ENCODE measurements around the gene ADSS1.
A peak's percentile ranks its signal among the peaks of the same experiment; 100 is the strongest.

The ADSS1 gene

DNA sequence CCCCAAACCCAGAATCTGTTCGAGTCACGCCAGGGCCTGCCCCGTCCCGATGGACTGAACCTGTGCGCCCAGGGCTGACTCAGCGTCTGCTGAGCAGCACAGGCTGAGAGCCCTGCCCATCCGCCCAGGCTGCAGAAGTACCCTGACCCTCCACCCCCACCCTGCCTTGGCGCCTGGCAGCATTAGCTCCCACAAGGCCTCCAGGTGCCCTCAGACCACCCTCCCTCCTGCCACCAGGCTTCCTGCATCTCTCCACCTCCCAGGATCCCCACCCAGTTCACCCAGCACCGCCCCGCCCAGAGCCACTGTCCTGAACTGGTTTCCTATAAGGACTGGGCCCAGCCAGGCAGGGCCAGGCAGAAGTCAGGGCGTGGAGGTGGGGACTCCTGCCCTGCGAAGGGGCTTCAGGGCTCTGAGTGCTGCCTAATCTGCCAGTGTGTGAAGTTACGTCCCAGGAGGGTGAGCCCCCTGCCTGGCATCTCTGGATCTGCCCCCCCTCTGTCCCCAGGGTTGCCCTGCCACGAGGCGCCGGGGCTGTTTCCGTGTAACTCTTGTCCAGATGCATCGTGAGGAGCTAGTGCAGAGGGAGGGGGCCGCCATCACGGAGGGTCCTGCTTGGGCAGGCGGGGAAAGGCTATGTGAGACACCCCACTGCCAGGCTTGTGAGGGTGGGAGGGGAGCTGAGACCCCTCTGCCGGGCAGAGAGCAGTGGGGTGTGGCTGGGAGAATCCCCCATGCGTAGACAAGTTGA is 9.1 kb downstream of the ADSS1 start:
- no peak for DNase-seq (ENCODE audit: low read depth)
- TF ChIP-seq, protein P1, sequence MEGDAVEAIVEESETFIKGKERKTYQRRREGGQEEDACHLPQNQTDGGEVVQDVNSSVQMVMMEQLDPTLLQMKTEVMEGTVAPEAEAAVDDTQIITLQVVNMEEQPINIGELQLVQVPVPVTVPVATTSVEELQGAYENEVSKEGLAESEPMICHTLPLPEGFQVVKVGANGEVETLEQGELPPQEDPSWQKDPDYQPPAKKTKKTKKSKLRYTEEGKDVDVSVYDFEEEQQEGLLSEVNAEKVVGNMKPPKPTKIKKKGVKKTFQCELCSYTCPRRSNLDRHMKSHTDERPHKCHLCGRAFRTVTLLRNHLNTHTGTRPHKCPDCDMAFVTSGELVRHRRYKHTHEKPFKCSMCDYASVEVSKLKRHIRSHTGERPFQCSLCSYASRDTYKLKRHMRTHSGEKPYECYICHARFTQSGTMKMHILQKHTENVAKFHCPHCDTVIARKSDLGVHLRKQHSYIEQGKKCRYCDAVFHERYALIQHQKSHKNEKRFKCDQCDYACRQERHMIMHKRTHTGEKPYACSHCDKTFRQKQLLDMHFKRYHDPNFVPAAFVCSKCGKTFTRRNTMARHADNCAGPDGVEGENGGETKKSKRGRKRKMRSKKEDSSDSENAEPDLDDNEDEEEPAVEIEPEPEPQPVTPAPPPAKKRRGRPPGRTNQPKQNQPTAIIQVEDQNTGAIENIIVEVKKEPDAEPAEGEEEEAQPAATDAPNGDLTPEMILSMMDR (conservative IDR thresholded peaks at IDR 0.05; ENCODE audit: low read depth, low read length): no peak
- H3K4me3 ChIP-seq (ENCODE audit: low read depth, low read length): no peak overlapping the region

DNA sequence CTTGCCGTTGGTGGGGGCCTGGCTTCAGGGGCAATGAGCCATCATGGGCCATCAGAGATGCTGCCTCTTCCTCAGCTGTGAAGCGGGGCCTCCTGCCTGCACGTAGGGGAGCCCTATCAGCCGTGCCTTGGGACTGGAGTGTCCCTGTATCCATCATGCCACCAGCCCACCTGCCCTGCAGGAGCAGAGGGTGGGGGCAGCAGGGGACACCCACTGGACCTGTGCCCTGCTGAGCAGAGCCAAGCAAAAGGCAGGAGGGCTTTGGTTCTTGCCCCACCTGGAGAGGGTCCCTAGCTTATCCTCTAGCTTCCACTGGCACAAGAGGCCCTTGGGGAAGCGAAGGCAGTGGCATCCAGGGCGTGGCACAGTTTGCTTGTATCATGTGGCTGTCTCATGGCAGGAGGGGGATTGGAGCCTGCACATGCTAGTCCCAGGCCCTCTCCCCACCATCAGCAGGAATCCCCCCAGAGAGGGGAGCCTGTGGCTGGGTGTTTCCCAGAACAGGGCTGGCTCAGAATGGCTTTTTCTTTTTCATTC is 10.1 kb downstream of the ADSS1 start:
- TF ChIP-seq, protein P1 (conservative IDR thresholded peaks at IDR 0.05; ENCODE audit: low read depth, low read length): no peak
- no peak overlapping the region for H3K4me3 ChIP-seq (ENCODE audit: low read depth, low read length)
- DNase-seq (ENCODE audit: low read depth): no peak

DNA sequence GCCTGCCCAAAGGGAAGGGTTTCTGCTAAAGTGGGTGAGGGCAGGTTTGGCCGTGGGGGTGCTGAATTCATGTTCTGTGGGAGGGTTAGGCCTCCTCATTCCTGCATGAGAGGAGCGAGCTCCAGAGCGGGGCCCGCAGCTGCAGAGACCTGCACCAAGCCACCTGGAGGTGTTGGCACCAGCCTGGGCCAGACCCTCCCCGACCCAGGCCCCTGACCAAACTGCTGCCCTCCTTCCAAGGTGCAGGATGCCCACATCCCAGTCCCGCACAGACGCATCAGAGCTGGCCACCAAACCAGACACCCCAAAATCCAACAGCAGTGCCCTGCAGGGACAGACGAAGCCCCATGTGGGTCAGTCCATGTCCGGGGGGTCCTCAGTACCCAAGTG is 10.6 kb downstream of the ADSS1 start:
- no peak for DNase-seq (ENCODE audit: low read depth)
- H3K4me3 ChIP-seq (ENCODE audit: low read depth, low read length): no peak overlapping the region
- TF ChIP-seq, protein P1 (conservative IDR thresholded peaks at IDR 0.05; ENCODE audit: low read depth, low read length): no peak

- no peak for DNase-seq (ENCODE audit: low read depth)
- TF ChIP-seq, protein P1 (conservative IDR thresholded peaks at IDR 0.05; ENCODE audit: low read depth, low read length): no peak
- no peak overlapping the region for H3K4me3 ChIP-seq (ENCODE audit: low read depth, low read length)
Measured at GRCh38 chr14:104734991-104735779, 11.2 kb downstream of the ADSS1 start.

GRCh38 chr14:104735830-104736642 is 12.0 kb downstream of the ADSS1 start:
- H3K4me3 ChIP-seq (ENCODE audit: low read depth, low read length): no peak overlapping the region

GRCh38 chr14:104738375-104739019 is 14.5 kb downstream of the ADSS1 start:
- H3K4me3 ChIP-seq (ENCODE audit: low read depth, low read length): no peak overlapping the region
- DNase-seq (ENCODE audit: low read depth): no peak
- TF ChIP-seq, protein P1 (conservative IDR thresholded peaks at IDR 0.05; ENCODE audit: low read depth, low read length): no peak

More at GRCh38 chr14:104735830-104736642, 12.0 kb downstream of the ADSS1 start:
- TF ChIP-seq, protein P1 (conservative IDR thresholded peaks at IDR 0.05; ENCODE audit: low read depth, low read length): no peak
- peak; percentile 81 for DNase-seq (ENCODE audit: low read depth)
